Nephron (organoid): ENCODE measurements around the gene TBC1D13.

Experiments
- H3K27ac Mint-ChIP-seq, 3 experiments: 2 replicates each; pipeline ENCODE4 v1.8.0; 2020; ENCODE audit warnings: mixed read lengths in 3 of 3, mild to moderate bottlenecking in 2 of 3, moderate library complexity in 1 of 3
- H3K27me3 Mint-ChIP-seq: 2 replicates; pipeline ENCODE4 v1.8.0; 2021; ENCODE audit warnings: low read depth, mild to moderate bottlenecking, moderate library complexity, mixed read lengths
- H3K36me3 Mint-ChIP-seq: 2 replicates; pipeline ENCODE4 v1.8.0; 2020; ENCODE audit warnings: low read depth, mixed read lengths
- H3K4me1 Mint-ChIP-seq: 2 replicates; pipeline ENCODE4 v1.8.0; 2020; ENCODE audit warnings: mixed read lengths
- H3K4me3 Mint-ChIP-seq, 3 experiments: 2 replicates each; pipeline ENCODE4 v1.8.0; 2020; ENCODE audit warnings: mild to moderate bottlenecking in 3 of 3, mixed read lengths in 3 of 3, moderate library complexity in 2 of 3
- H3K9me3 Mint-ChIP-seq: 2 replicates; pipeline ENCODE4 v1.8.0; 2020; ENCODE audit warnings: mixed read lengths
- CTCF ChIP-seq, 3 experiments: fragments of 200-600 bp; sonication (generic); IDR thresholded peaks; one replicate each; pipeline ENCODE4 v1.5.0; 2021; ENCODE audit warnings: antibody characterized with exemption in 3 of 3; ENCODE audit not compliant: unreplicated experiment in 3 of 3

The TBC1D13 gene

GRCh38 chr9:128768606-128769005 lies 18.4 kb upstream of the TBC1D13 start:
- H3K4me1 Mint-ChIP-seq, result peaks cover 27% of the 10 kb centered on the region
- H3K27me3 Mint-ChIP-seq, result no peaks in the 10 kb centered on the region
- H3K9me3 Mint-ChIP-seq, result no peaks in the 10 kb centered on the region
- TF ChIP-seq CTCF (IDR thresholded peaks at IDR 0.05; ENCODE audit: unreplicated experiment in 3 of 3), result no peak
- H3K36me3 Mint-ChIP-seq, result peaks cover 14% of the 10 kb centered on the region
- H3K4me3 Mint-ChIP-seq, result peak overlapping the region in 2 of 3 experiments; percentile 19 to 79
- peak overlapping the region in 1 of 3 experiments; percentile 50 for H3K27ac Mint-ChIP-seq

GRCh38 chr9:128770286-128771030 lies 16.6 kb upstream of the TBC1D13 start:
- Mint-ChIP-seq H3K4me1 (peaks cover 21% of the 10 kb centered on the region), H3K27me3 (no peaks in the 10 kb centered on the region), H3K36me3 (peaks cover 12% of the 10 kb centered on the region), H3K9me3 (peaks cover 4% of the 10 kb centered on the region), H3K27ac (peak overlapping the region; percentile 94 to 98 (median 97)), H3K4me3 (peak overlapping the region; percentile 95 to 99 (median 99))
- TF ChIP-seq CTCF (IDR thresholded peaks at IDR 0.05; ENCODE audit: unreplicated experiment in 3 of 3), result no peak

DNA sequence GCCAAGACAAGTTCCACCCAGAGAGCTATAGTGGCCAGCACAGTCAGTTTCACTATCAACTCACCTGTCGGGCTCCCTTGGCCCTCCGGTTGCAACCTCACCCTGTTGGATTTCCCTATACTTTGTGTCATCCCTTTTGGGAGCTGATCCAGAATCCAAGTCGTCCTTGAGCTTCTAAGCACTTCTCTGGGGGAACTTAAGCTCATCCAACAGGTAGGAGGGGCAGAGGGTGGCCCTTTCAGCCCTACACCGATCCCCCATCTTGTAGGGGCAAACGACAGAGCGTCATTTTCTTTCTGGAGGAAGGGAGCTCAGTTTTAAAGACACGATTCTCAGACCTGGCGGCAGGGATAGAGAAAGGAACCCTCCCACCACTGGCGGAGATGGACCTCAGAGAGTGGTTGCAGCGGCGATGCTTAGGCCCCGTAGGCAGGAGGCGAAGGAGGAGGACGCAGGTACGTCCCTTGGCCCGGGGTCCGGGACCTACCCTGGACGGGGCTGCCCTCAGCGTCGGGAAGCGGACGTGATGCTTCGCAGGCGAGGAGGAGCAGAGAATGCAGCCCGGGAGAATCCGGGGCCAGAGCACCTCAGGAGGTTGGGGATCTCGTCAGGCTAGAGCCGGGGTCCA lies 15.8 kb upstream of the TBC1D13 start:
- peak overlapping the region; percentile 94 to 98 (median 97) for H3K27ac Mint-ChIP-seq
- peaks cover 9% of the 10 kb centered on the region for H3K36me3 Mint-ChIP-seq
- no peak for TF ChIP-seq CTCF (IDR thresholded peaks at IDR 0.05; ENCODE audit: unreplicated experiment in 3 of 3)
- H3K4me1 Mint-ChIP-seq, result peaks cover 18% of the 10 kb centered on the region
- no peaks in the 10 kb centered on the region for H3K27me3 Mint-ChIP-seq
- peaks cover 4% of the 10 kb centered on the region for H3K9me3 Mint-ChIP-seq
- peak overlapping the region; percentile 95 to 99 (median 99) for H3K4me3 Mint-ChIP-seq

DNA sequence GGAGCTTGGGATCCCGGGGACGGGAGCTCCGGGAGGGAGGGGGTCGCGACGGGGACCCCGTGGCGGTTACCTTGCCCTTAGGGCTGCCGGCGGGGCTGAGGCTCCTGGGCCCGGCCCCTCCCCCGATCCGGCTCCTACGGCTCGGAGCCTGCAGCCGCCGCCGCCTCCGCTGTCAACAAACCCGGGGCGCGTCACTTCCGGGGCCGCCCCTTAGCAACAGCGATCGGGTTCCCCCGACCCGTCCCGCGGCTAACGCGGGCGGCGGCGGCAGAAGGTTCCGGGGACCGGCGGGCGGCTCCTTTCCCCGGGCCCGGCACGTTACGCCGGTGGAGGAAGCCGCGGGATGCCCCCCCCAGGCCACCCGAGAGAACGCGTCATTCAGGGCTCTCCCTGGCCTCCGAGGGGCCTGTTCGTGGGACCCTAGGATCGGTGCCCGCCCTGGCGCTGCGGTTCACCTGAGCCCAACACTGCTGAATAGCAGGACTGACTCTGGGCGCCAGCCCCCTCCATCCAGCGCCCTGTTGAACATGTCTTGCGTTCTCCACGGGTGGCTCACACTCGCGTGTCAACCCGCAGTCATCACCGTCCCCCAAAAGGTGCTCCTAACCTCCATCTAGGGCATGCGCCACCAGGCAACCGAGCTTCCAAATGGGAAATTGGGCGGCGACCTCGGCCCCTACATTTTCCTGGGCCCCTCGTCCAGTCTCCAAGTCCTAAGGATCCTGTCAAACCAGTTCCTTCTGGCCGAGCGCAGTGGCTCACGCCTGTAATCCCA lies 15.1 kb upstream of the TBC1D13 start, which contains the start of gene ZER1:
TSS of gene ZER1 (minus strand) at position 183 of the 775 bp plus-strand sequence. CDS start 16,362 bp downstream, outside the sequence.
- Mint-ChIP-seq H3K9me3 (peaks cover 4% of the 10 kb centered on the region), H3K4me1 (peaks cover 18% of the 10 kb centered on the region), H3K27me3 (no peaks in the 10 kb centered on the region), H3K36me3 (peaks cover 9% of the 10 kb centered on the region), H3K4me3 (peak within 1 kb of the TSS; percentile 95 to 99 (median 99)), H3K27ac (peak within 1 kb of the TSS; percentile 94 to 98 (median 97))
- no peak for TF ChIP-seq CTCF (IDR thresholded peaks at IDR 0.05; ENCODE audit: unreplicated experiment in 3 of 3)

- peaks cover 4% of the 10 kb centered on the region for H3K9me3 Mint-ChIP-seq
- H3K36me3 Mint-ChIP-seq, result peaks cover 4% of the 10 kb centered on the region
- no peak for TF ChIP-seq CTCF (IDR thresholded peaks at IDR 0.05; ENCODE audit: unreplicated experiment in 3 of 3)
- H3K27me3 Mint-ChIP-seq, result no peaks in the 10 kb centered on the region
- H3K27ac Mint-ChIP-seq, result peak overlapping the region in 2 of 3 experiments; percentile 52 to 95
- H3K4me3 Mint-ChIP-seq, result peak overlapping the region; percentile 90 to 99 (median 95)
- H3K4me1 Mint-ChIP-seq, result peaks cover 18% of the 10 kb centered on the region
Measured at GRCh38 chr9:128773049-128773448, 14.0 kb upstream of the TBC1D13 start.
